ENCODE data around the gene TRDN. TPM values are rescaled to one million over a fixed set of nuclear protein-coding genes. Genes with fewer than 3 reads are reported as not detected.

TRDN gene
- total and polyA plus RNA-seq, 2 donors (not counting 1 experiment from before 2014, with no cell fraction given), result not detected

GRCh38 chr6:123168466-123168865 lies 468.3 kb downstream of the TRDN start:
- H3K27ac ChIP-seq (ENCODE audit: insufficient read depth, low read length), result no peak overlapping the region
- no peaks in the 10 kb centered on the region for H3K79me2 ChIP-seq (ENCODE audit: control insufficient read depth, insufficient read depth, low read length)
- H3K36me3 ChIP-seq (ENCODE audit: control insufficient read depth, insufficient read depth, low read length), result no peaks in the 10 kb centered on the region
- H3K9ac ChIP-seq (ENCODE audit: insufficient read depth, low read length), result no peak overlapping the region
- TF ChIP-seq EZH2 (IDR thresholded peaks at IDR 0.05; ENCODE audit: low read length, missing control alignments) (no peak), CTCF (conservative IDR thresholded peaks at IDR 0.05 in 1 of 2, IDR thresholded peaks at IDR 0.05 in 1 of 2; ENCODE audit: low read depth in 1 of 2, low read length in 2 of 2) (no peak)
- no peak overlapping the region for H2AFZ ChIP-seq (ENCODE audit: low read length)
- H3K4me2 ChIP-seq (ENCODE audit: extremely low read depth, insufficient read depth, low read length), result no peak overlapping the region
- no peaks in the 10 kb centered on the region for H3K9me3 ChIP-seq (ENCODE audit: control insufficient read depth, insufficient read depth, low read depth, low read length)
- H3K4me1 ChIP-seq (ENCODE audit: control insufficient read depth, extremely low read depth, insufficient read depth, low read length), result no peaks in the 10 kb centered on the region
- no peak for DNase-seq (ENCODE audit: low read depth in 2 of 2)
- H4K20me1 ChIP-seq (ENCODE audit: control insufficient read depth, extremely low read depth, insufficient read depth, low read length), result no peaks in the 10 kb centered on the region
- H3K27me3 ChIP-seq (ENCODE audit: control insufficient read depth, insufficient read depth, low read length), result no peaks in the 10 kb centered on the region
- H3K4me3 ChIP-seq (replicated peaks in 1 of 4; ENCODE audit: control extremely low read depth in 1 of 4, insufficient read depth in 1 of 4, low read depth in 3 of 4, low read length in 4 of 4), result no peak overlapping the region

Other genes starting within 250 kb of the TRDN start
- not detected in 2 replicates for gene NKAIN2, start 166.9 kb upstream of the TRDN start, total RNA-seq
- not detected in 2 replicates for gene NKAIN2, start 166.9 kb upstream of the TRDN start, polyA plus RNA-seq